ENCODE data around the gene SLX1B.
"Not testable (repeated sequence)": the region's sequence is repeated elsewhere in the genome, so short reads cannot be mapped to it uniquely, and the experiment has no call there.

Gene SLX1B

GRCh38 chr16:29454269-29454668, at the start of gene SLX1B, which contains the start of gene BOLA2:
Gene SLX1B, plus strand, starts transcription at chr16:29454533.
Gene BOLA2, minus strand, starts transcription at chr16:29454351. Its CDS starts 98 bp downstream, at chr16:29454253.
- not testable (repeated sequence) for DNase-seq (ENCODE audit: low spot score)

- not testable (repeated sequence) for DNase-seq (ENCODE audit: low spot score)
Observed at GRCh38 chr16:29405249-29405648, 49.1 kb upstream of the SLX1B start.

- DNase-seq (ENCODE audit: low spot score): not testable (repeated sequence)
Observed at GRCh38 chr16:29423587-29423986, 30.7 kb upstream of the SLX1B start.

GRCh38 chr16:29425390-29425789, 28.9 kb upstream of the SLX1B start:
- not testable (repeated sequence) for DNase-seq (ENCODE audit: low spot score)

- not testable (repeated sequence) for DNase-seq (ENCODE audit: low spot score)
Observed at GRCh38 chr16:29453754-29454153, 579 bp upstream of the SLX1B start.

GRCh38 chr16:29454828-29455227, 495 bp downstream of the SLX1B start:
- DNase-seq (ENCODE audit: low spot score): not testable (repeated sequence)

- DNase-seq (ENCODE audit: low spot score): not testable (repeated sequence)
Observed at GRCh38 chr16:29457660-29458059, 3.3 kb downstream of the SLX1B start.

GRCh38 chr16:29459706-29460646, 5.6 kb downstream of the SLX1B start, which contains the start of gene SULT1A4:
Gene SULT1A4, plus strand, starts transcription at chr16:29459913. Its CDS starts 1,473 bp downstream, at chr16:29461386.
- DNase-seq (ENCODE audit: low spot score): not testable (repeated sequence)

GRCh38 chr16:29460647-29461030, 6.3 kb downstream of the SLX1B start:
- DNase-seq (ENCODE audit: low spot score): not testable (repeated sequence)

- not testable (repeated sequence) for DNase-seq (ENCODE audit: low spot score)
Observed at GRCh38 chr16:29465985-29466824, 11.9 kb downstream of the SLX1B start.

- DNase-seq (ENCODE audit: low spot score): not testable (repeated sequence)
Observed at GRCh38 chr16:29466904-29467303, 12.6 kb downstream of the SLX1B start.

GRCh38 chr16:29467654-29468366, 13.5 kb downstream of the SLX1B start:
- not testable (repeated sequence) for DNase-seq (ENCODE audit: low spot score)

GRCh38 chr16:29469660-29470059, 15.3 kb downstream of the SLX1B start:
- not testable (repeated sequence) for DNase-seq (ENCODE audit: low spot score)

- not testable (repeated sequence) for DNase-seq (ENCODE audit: low spot score)
Observed at GRCh38 chr16:29472065-29472464, 17.7 kb downstream of the SLX1B start.

GRCh38 chr16:29482276-29482675, 27.9 kb downstream of the SLX1B start:
- DNase-seq (ENCODE audit: low spot score): not testable (repeated sequence)

- not testable (repeated sequence) for DNase-seq (ENCODE audit: low spot score)
Observed at GRCh38 chr16:29506308-29506707, 52.0 kb downstream of the SLX1B start, which contains the start of gene NPIPB12. Gene NPIPB12, minus strand, starts transcription at chr16:29506408.
